Spleen (tissue), 11 donors: Measurements from ENCODE around the gene TENT4B. TPM values are rescaled to one million over a fixed set of nuclear protein-coding genes. Genes with fewer than 3 reads are reported as not detected.

Source experiments
- DNase-seq: peaks from one replicate; pipeline ENCODE4 v3.0.0-alpha.2; 2020
- H3K27ac ChIP-seq, 8 donors: fragments of 200-600 bp; sonication (generic) in 7 of 8; 1 replicate in 4 of 8; 2 replicates in 4 of 8; pipeline versions ENCODE4 v1.5.0 to v1.8.0; 2016 to 2021; ENCODE audit warnings: inconsistent platforms in 4 of 8, mild to moderate bottlenecking in 4 of 8, moderate library complexity in 1 of 8
- H3K27me3 ChIP-seq, 7 donors: fragments of 200-600 bp; sonication (generic) in 6 of 7; replicated peaks in 1 of 7; 1 replicate in 4 of 7; 2 replicates in 3 of 7; pipeline versions ENCODE4 v1.5.0 to v1.8.0; 2016 to 2021; ENCODE audit warnings: inconsistent platforms in 3 of 7, mild to moderate bottlenecking in 1 of 7
- H3K36me3 ChIP-seq, 6 donors: fragments of 200-600 bp; sonication (generic) in 5 of 6; 1 replicate in 4 of 6; 2 replicates in 2 of 6; pipeline versions ENCODE4 v1.5.0 to v1.8.0; 2016 to 2021; ENCODE audit warnings: inconsistent platforms in 2 of 6
- H3K4me1 ChIP-seq, 6 donors: fragments of 200-600 bp; sonication (generic) in 5 of 6; 1 replicate in 3 of 6; 2 replicates in 3 of 6; pipeline versions ENCODE4 v1.5.0 to v1.8.0; 2016 to 2021; ENCODE audit warnings: inconsistent platforms in 3 of 6
- H3K4me3 ChIP-seq, 8 donors: fragments of 200-600 bp; sonication (generic) in 7 of 8; 1 replicate in 4 of 8; 2 replicates in 4 of 8; pipeline versions ENCODE4 v1.5.0 to v1.8.0; 2016 to 2021; ENCODE audit warnings: inconsistent platforms in 4 of 8, mild to moderate bottlenecking in 4 of 8, moderate library complexity in 2 of 8
- H3K9me3 ChIP-seq, 8 donors: fragments of 200-600 bp; sonication (generic) in 7 of 8; 1 replicate in 4 of 8; 2 replicates in 4 of 8; pipeline versions ENCODE4 v1.5.0 to v1.8.0; 2016 to 2021; ENCODE audit warnings: inconsistent platforms in 4 of 8
- CTCF ChIP-seq, 11 experiments: fragments of 200-600 bp in 7 of 11; fragments of 450-650 bp in 4 of 11; sonication (generic) in 4 of 11; IDR thresholded peaks in 8 of 11; conservative IDR thresholded peaks in 3 of 11; 1 replicate in 7 of 11; 2 replicates in 4 of 11; pipeline versions ENCODE4 v1.4.0 to v1.8.0; 2016 to 2021; ENCODE audit warnings: antibody characterized with exemption in 11 of 11, inconsistent platforms in 4 of 11, mild to moderate bottlenecking in 1 of 11
- POLR2A ChIP-seq, 3 donors: fragments of 450-650 bp; IDR thresholded peaks; one replicate each; pipeline ENCODE4 v1.5.1; 2017; ENCODE audit warnings: antibody characterized with exemption in 3 of 3, mild to moderate bottlenecking in 1 of 3
- POLR2AphosphoS5 ChIP-seq, 3 donors: sonication (generic); formaldehyde crosslinking; IDR thresholded peaks; one replicate each; pipeline ENCODE4 v1.5.1; 2017; ENCODE audit warnings: antibody characterized with exemption in 3 of 3
- WGBS, 5 donors: extraction: QIAGEN DNeasy Blood & Tissue Kit in 3 of 5; methylation state at CpG; one replicate each; pipeline versions ENCODE4 v1.1.5 to v1.1.7; 2013 to 2018; 5-methylcytosine and 5-hydroxymethylcytosine counted together
- intact Hi-C: fragments of 100-400 bp; cut with DNase I; formaldehyde crosslinking; loops from one replicate; pipeline ENCODE4 v1.15.0; 2023; ENCODE audit warnings: low total_unique reads
- polyA plus RNA-seq, 3 donors: library from polyadenylated mRNA; stranded (reverse); fragments of 200-250 nt; gene quantifications; one replicate each; pipeline ENCODE4 v1.2.1, GENCODE V29; 2013
- total RNA-seq, 7 donors: library from RNA; depleted of rRNA in 3 of 7; stranded (reverse); fragments of >200 nt in 3 of 7; fragmentation: NEBNext Ultra II Directional in 4 of 7; extraction: Animal tissue kit (Norgen Biotek cat#: 25700) in 4 of 7; gene quantifications; one replicate each; pipeline versions ENCODE4 v1.1.0 to v1.2.1, GENCODE V29; 2016 to 2021
- donor health status: healthy with polysubstance abuse.
- donor health status: DM: no; HTN: no; CAD: no; lungs with moderate emphysema.
- donor health status: DM: no; HTN: no; CAD: no.
- donor health status: Bipolar disorder and iron deficiency.
- donor health status: healthy.
- donor health status: DM: no; HTN: no; CAD: no.
- donor health status: DM: yes; HTN: yes; CAD: no.

The TENT4B gene
- total and polyA plus RNA-seq, 10 donors = 4.2 to 16.4 (median 12.1) TPM

- 89 to 94% (median 92%) methylated on average over 2 of the region's 2 CpGs for WGBS, 5 donors
- peaks cover 0 to 8% (median 0%) of the 10 kb centered on the region in 6 donors for H3K36me3 ChIP-seq
- no peak overlapping the region for H3K4me3 ChIP-seq
- no peaks in the 10 kb centered on the region for H3K27me3 ChIP-seq
- intact Hi-C loops = no loop called here
- no peaks in the 10 kb centered on the region for H3K9me3 ChIP-seq
- TF ChIP-seq CTCF (IDR thresholded peaks at IDR 0.05 in 8 of 11, conservative IDR thresholded peaks at IDR 0.05 in 3 of 11) = no peak
- TF ChIP-seq POLR2AphosphoS5 (IDR thresholded peaks at IDR 0.05) = no peak
- TF ChIP-seq POLR2A (IDR thresholded peaks at IDR 0.05) = no peak
- DNase-seq = no peak
- peaks cover 17 to 90% (median 69%) of the 10 kb centered on the region in 6 donors for H3K4me1 ChIP-seq
- H3K27ac ChIP-seq = peak overlapping the region in 2 of 8 donors; percentile 4 to 62
Observed at GRCh38 chr16:50161950-50162349, 8.8 kb downstream of the TENT4B start.

- Histone ChIP-seq H3K4me3 (no peak overlapping the region), H3K9me3 (no peaks in the 10 kb centered on the region), H3K4me1 (peaks cover 10 to 89% (median 72%) of the 10 kb centered on the region in 6 donors), H3K27ac (no peak overlapping the region), H3K27me3 (no peaks in the 10 kb centered on the region), H3K36me3 (peaks cover 0 to under 1% (median 0%) of the 10 kb centered on the region in 6 donors)
- WGBS, 5 donors = 89 to 96% (median 94%) methylated on average over 2 of the region's 2 CpGs
- intact Hi-C loops = no loop called here
- DNase-seq = no peak
- TF ChIP-seq POLR2AphosphoS5 (IDR thresholded peaks at IDR 0.05) (no peak), POLR2A (IDR thresholded peaks at IDR 0.05) (no peak), CTCF (IDR thresholded peaks at IDR 0.05 in 8 of 11, conservative IDR thresholded peaks at IDR 0.05 in 3 of 11) (no peak)
Observed at GRCh38 chr16:50165473-50165872, 12.4 kb downstream of the TENT4B start.

- intact Hi-C loops = no loop called here
- 74 to 83% (median 80%) methylated on average over 9 of the region's 9 CpGs for WGBS, 5 donors
Observed at GRCh38 chr16:50166511-50167500, 13.7 kb downstream of the TENT4B start.

GRCh38 chr16:50167556-50167955 lies 14.4 kb downstream of the TENT4B start:
- Histone ChIP-seq H3K36me3 (no peaks in the 10 kb centered on the region), H3K4me3 (no peak overlapping the region), H3K9me3 (no peaks in the 10 kb centered on the region), H3K27ac (no peak overlapping the region), H3K27me3 (no peaks in the 10 kb centered on the region), H3K4me1 (peaks cover 0 to 89% (median 59%) of the 10 kb centered on the region in 6 donors)
- WGBS, 5 donors = 70 to 86% (median 82%) methylated on average over 7 of the region's 7 CpGs
- TF ChIP-seq CTCF (IDR thresholded peaks at IDR 0.05 in 8 of 11, conservative IDR thresholded peaks at IDR 0.05 in 3 of 11) (no peak), POLR2AphosphoS5 (IDR thresholded peaks at IDR 0.05) (no peak), POLR2A (IDR thresholded peaks at IDR 0.05) (no peak)
- intact Hi-C loops = no loop called here
- DNase-seq = no peak

More at GRCh38 chr16:50166511-50167500, 13.7 kb downstream of the TENT4B start:
- Histone ChIP-seq H3K27ac (no peak overlapping the region), H3K9me3 (no peaks in the 10 kb centered on the region), H3K4me3 (no peak overlapping the region), H3K36me3 (no peaks in the 10 kb centered on the region), H3K4me1 (peaks cover 4 to 89% (median 61%) of the 10 kb centered on the region in 6 donors), H3K27me3 (no peaks in the 10 kb centered on the region)
- no peak for DNase-seq
- no peak for TF ChIP-seq POLR2AphosphoS5 (IDR thresholded peaks at IDR 0.05)
